Heart left ventricle (tissue), 13 donors: ENCODE measurements around the gene PCGF3.

Experiments
- CTCF ChIP-seq, 12 donors: fragments of 200-600 bp; sonication (generic) in 4 of 12; IDR thresholded peaks; one replicate each; pipeline versions ENCODE4 v1.5.0 to v1.8.0; 2018 to 2022; ENCODE audit warnings: antibody characterized with exemption in 12 of 12, mild to moderate bottlenecking in 5 of 12
- POLR2A ChIP-seq, 2 donors: fragments of 450-650 bp; IDR thresholded peaks; one replicate each; pipeline ENCODE4 v1.6.1; 2017; ENCODE audit warnings: antibody characterized with exemption in 2 of 2, mild to moderate bottlenecking in 2 of 2, moderate library complexity in 2 of 2
- donor health status: ischemic (EF 13 %, LVEDD 7.1; RV severe dilation, severe dysfunction).
- donor health status: DM: no; HTN: yes; CAD: no.
- donor health status: DM: no; HTN: no; CAD: no.
- donor health status: ischemic (EF 25% LVEDD 6.9; RV normal size, moderate dysfunction).
- donor health status: ischemic (EF 25% LVEDD 5.7; RV mildly dilated, moderate dysfunction).
- donor health status: ischemic (EF 35%, LVEDD 5.7; RV mildly dilated, moderate dysfunction).
- donor health status: nonischemic (EF 11% LVEDD 7.7; RV severe dilation, severe dysfunction).
- donor health status: DM: yes; HTN: yes; CAD: no.
- donor health status: PGD.
- donor health status: ischemic (EF 29% LVEDD 5.4; RV normal size, mild dysfunction).
- donor health status: nonischemic (EF 23%, LVEDD 6.1; RV moderate dilation, normal function).

- TF ChIP-seq CTCF (IDR thresholded peaks at IDR 0.05) (no peak), POLR2A (IDR thresholded peaks at IDR 0.05) (no peak)
Observed at GRCh38 chr4:740656-741282, 35.1 kb downstream of the PCGF3 start.
